ENCODE measurements around the gene DPYD.

GRCh38 chr1:97433824-97434177 lies 487.0 kb downstream of the DPYD start:
- no peak for TF ChIP-seq CTCF (IDR thresholded peaks at IDR 0.05)
- TF ChIP-seq POLR2A (IDR thresholded peaks at IDR 0.05) = no peak

Measured in uterus (tissue), 2 donors.